H1 (cell line): ENCODE data around the gene ANK3.

ENCODE experiments used
- ATF2 ChIP-seq: IDR thresholded peaks from 2 replicates; pipeline ENCODE4 v1.6.1; 2012; ENCODE audit warnings: low read length, inconsistent platforms
- BRCA1 ChIP-seq: IDR thresholded peaks from 2 replicates; pipeline ENCODE4 v1.6.1; 2012; ENCODE audit warnings: low read depth, low read length, improper control_type of control experiment
- CTCF ChIP-seq, 3 experiments: IDR thresholded peaks; 1 replicate in 2 of 3; 2 replicates in 1 of 3; pipeline versions ENCODE4 v1.5.1 to v1.6.1; 2011; ENCODE audit warnings: low read length in 3 of 3, mild to moderate bottlenecking in 3 of 3, inconsistent platforms in 2 of 3, low read depth in 1 of 3, moderate library complexity in 1 of 3; ENCODE audit not compliant: insufficient read depth in 1 of 3; ENCODE audit errors: control extremely low read depth in 1 of 3
- EP300 ChIP-seq, 2 experiments: IDR thresholded peaks; 1 replicate in 1 of 2; 2 replicates in 1 of 2; pipeline ENCODE4 v1.6.1; 2011 to 2012; ENCODE audit warnings: low read depth in 2 of 2, low read length in 2 of 2, mild to moderate bottlenecking in 2 of 2, borderline replicate concordance in 1 of 2, inconsistent platforms in 1 of 2, moderate library complexity in 1 of 2
- HDAC2 ChIP-seq, 2 experiments: fragments of 300-600 bp in 1 of 2; sonication (generic) in 1 of 2; IDR thresholded peaks; 2 replicates each; pipeline ENCODE4 v1.6.1; 2011 to 2012; ENCODE audit warnings: low read depth in 2 of 2, low read length in 2 of 2, mild to moderate bottlenecking in 2 of 2, moderate library complexity in 2 of 2, borderline replicate concordance in 1 of 2, inconsistent platforms in 1 of 2
- JUN ChIP-seq: IDR thresholded peaks from 2 replicates; pipeline ENCODE4 v1.6.1; 2011; ENCODE audit warnings: low read depth, mild to moderate bottlenecking, improper control_type of control experiment, low read length
- JUND ChIP-seq: IDR thresholded peaks from 2 replicates; pipeline ENCODE4 v1.6.1; 2011; ENCODE audit warnings: mild to moderate bottlenecking, improper control_type of control experiment, low read length
- POLR2A ChIP-seq, 2 experiments: IDR thresholded peaks; 1 replicate in 1 of 2; 2 replicates in 1 of 2; pipeline ENCODE4 v1.6.1; 2011; ENCODE audit warnings: low read depth in 2 of 2, low read length in 2 of 2, mild to moderate bottlenecking in 2 of 2; ENCODE audit errors: control extremely low read depth in 1 of 2
- POLR2AphosphoS5 ChIP-seq: IDR thresholded peaks from 2 replicates; pipeline ENCODE4 v1.6.1; 2011; ENCODE audit warnings: low read depth, low read length
- RAD21 ChIP-seq, 2 experiments: IDR thresholded peaks in 1 of 2; conservative IDR thresholded peaks in 1 of 2; 2 replicates each; pipeline ENCODE4 v1.6.1; 2011; ENCODE audit warnings: low read depth in 2 of 2, low read length in 2 of 2, improper control_type of control experiment in 1 of 2, inconsistent platforms in 1 of 2, mild to moderate bottlenecking in 1 of 2, moderate library complexity in 1 of 2
- YY1 ChIP-seq: IDR thresholded peaks from 2 replicates; pipeline ENCODE4 v1.6.1; 2011; ENCODE audit warnings: low read depth, mild to moderate bottlenecking, low read length

GRCh38 chr10:60433684-60434083 lies 44.0 kb upstream of the ANK3 start:
- TF ChIP-seq RAD21 (IDR thresholded peaks at IDR 0.05 in 1 of 2, conservative IDR thresholded peaks at IDR 0.05 in 1 of 2; ENCODE audit: low read depth in 2 of 2, low read length in 2 of 2) (no peak), POLR2AphosphoS5 (no peak), JUN (no peak), BRCA1 (no peak), POLR2A (IDR thresholded peaks at IDR 0.05; ENCODE audit: control extremely low read depth in 1 of 2, low read depth in 2 of 2, low read length in 2 of 2) (no peak), CTCF (IDR thresholded peaks at IDR 0.05; ENCODE audit: control extremely low read depth in 1 of 3, insufficient read depth in 1 of 3, low read depth in 1 of 3, low read length in 3 of 3) (no peak), YY1 (no peak), ATF2 (no peak), JUND (no peak), HDAC2 (IDR thresholded peaks at IDR 0.05; ENCODE audit: borderline replicate concordance in 1 of 2, low read depth in 2 of 2, low read length in 2 of 2) (no peak), EP300 (IDR thresholded peaks at IDR 0.05; ENCODE audit: borderline replicate concordance in 1 of 2, low read depth in 2 of 2, low read length in 2 of 2) (no peak)
